HG02981 (cell line): Measurements from ENCODE around the gene EML3.
"Not testable (repeated sequence)": the region's sequence is repeated elsewhere in the genome, so short reads cannot be mapped to it uniquely, and the experiment has no call there.

Experiments
- ATAC-seq: cut with Tn5 transposase; IDR thresholded peaks from one replicate; pipeline ENCODE4 v1.9.1; 2021; ENCODE audit warnings: mild to moderate bottlenecking, moderate library complexity; ENCODE audit not compliant: unreplicated experiment

The EML3 gene

GRCh38 chr11:62612366-62613290 is at the start of gene EML3, which contains the start of gene ROM1:
EML3 (minus strand) TSS chr11:62612775; CDS start chr11:62612457, 318 bp downstream.
ROM1 (plus strand) TSS chr11:62613257; CDS start chr11:62613282, 25 bp downstream.
- ATAC-seq: peak; percentile 67

GRCh38 chr11:62656796-62657429 is 44.3 kb upstream of the EML3 start:
- ATAC-seq: no peak

- no peak for ATAC-seq
Measured at GRCh38 chr11:62654297-62654696, 41.7 kb upstream of the EML3 start.

- ATAC-seq: no peak
Measured at GRCh38 chr11:62652161-62653006, 39.8 kb upstream of the EML3 start.

- ATAC-seq: not testable (repeated sequence)
Measured at GRCh38 chr11:62650283-62650682, 37.7 kb upstream of the EML3 start.

- no peak for ATAC-seq
Measured at GRCh38 chr11:62649486-62649885, 36.9 kb upstream of the EML3 start.

- no peak for ATAC-seq
Measured at GRCh38 chr11:62648967-62649364, 36.4 kb upstream of the EML3 start.

- no peak for ATAC-seq
Measured at GRCh38 chr11:62648185-62648966, 35.8 kb upstream of the EML3 start.

- no peak for ATAC-seq
Measured at GRCh38 chr11:62647609-62648005, 35.0 kb upstream of the EML3 start.

GRCh38 chr11:62646825-62647608 is 34.4 kb upstream of the EML3 start:
- no peak for ATAC-seq

- ATAC-seq: peak; percentile 95
Measured at GRCh38 chr11:62645946-62646824, 33.6 kb upstream of the EML3 start, which contains the start of gene GANAB. GANAB (minus strand) TSS chr11:62646613; CDS start chr11:62646599, 14 bp downstream.

- no peak for ATAC-seq
Measured at GRCh38 chr11:62645671-62645945, 33.0 kb upstream of the EML3 start.

- ATAC-seq: no peak
Measured at GRCh38 chr11:62644220-62644619, 31.6 kb upstream of the EML3 start.

- ATAC-seq: no peak
Measured at GRCh38 chr11:62632492-62632891, 19.9 kb upstream of the EML3 start.

- no peak for ATAC-seq
Measured at GRCh38 chr11:62627713-62628112, 15.1 kb upstream of the EML3 start.

GRCh38 chr11:62622476-62623089 is 10.0 kb upstream of the EML3 start:
- no peak for ATAC-seq

GRCh38 chr11:62621567-62622470 is 9.2 kb upstream of the EML3 start, which contains the start of gene B3GAT3:
B3GAT3 (minus strand) TSS chr11:62621986; CDS start chr11:62621947, 39 bp downstream.
- ATAC-seq: peak; percentile 92
